Transverse colon (tissue), 4 donors: ENCODE results near the gene CTCF. TPM values are rescaled to one million over a fixed set of nuclear protein-coding genes. Genes with fewer than 3 reads are reported as not detected.
A peak's percentile ranks its signal among the peaks of the same experiment; 100 is the strongest.

Experiments
- DNase-seq: peaks from one replicate; pipeline ENCODE4 v3.0.0-alpha.2; 2019
- H3K27ac ChIP-seq, 4 donors: fragments of 200-600 bp; sonication (generic); 2 replicates each; pipeline ENCODE4 v1.5.1; 2016 to 2018; ENCODE audit warnings: inconsistent platforms in 4 of 4
- H3K27me3 ChIP-seq: fragments of 200-600 bp; sonication (generic); 2 replicates; pipeline ENCODE4 v1.5.1; 2017; ENCODE audit warnings: inconsistent platforms
- H3K36me3 ChIP-seq, 4 donors: fragments of 200-600 bp; sonication (generic); 2 replicates each; pipeline ENCODE4 v1.5.1; 2017 to 2019; ENCODE audit warnings: inconsistent platforms in 4 of 4
- H3K4me1 ChIP-seq, 4 donors: fragments of 200-600 bp; sonication (generic); 2 replicates each; pipeline ENCODE4 v1.5.1; 2017 to 2020; ENCODE audit warnings: inconsistent platforms in 4 of 4
- H3K4me3 ChIP-seq, 4 donors: fragments of 200-600 bp; sonication (generic); 1 replicate in 1 of 4; 2 replicates in 3 of 4; pipeline versions ENCODE4 v1.5.1 to v1.6.1; 2017 to 2019; ENCODE audit warnings: inconsistent platforms in 4 of 4
- H3K9me3 ChIP-seq, 2 donors: fragments of 200-600 bp; sonication (generic); 2 replicates each; pipeline ENCODE4 v1.5.1; 2017 to 2019; ENCODE audit warnings: inconsistent platforms in 2 of 2
- EP300 ChIP-seq: sonication (generic); formaldehyde crosslinking; IDR thresholded peaks from one replicate; pipeline ENCODE4 v1.6.1; 2017; ENCODE audit warnings: antibody characterized with exemption, low read depth
- POLR2A ChIP-seq: fragments of 450-650 bp; IDR thresholded peaks from one replicate; pipeline ENCODE4 v1.6.1; 2016; ENCODE audit warnings: antibody characterized with exemption, mild to moderate bottlenecking, moderate library complexity
- POLR2AphosphoS5 ChIP-seq, 3 donors: sonication (generic); formaldehyde crosslinking; IDR thresholded peaks; one replicate each; pipeline ENCODE4 v1.6.1; 2016; ENCODE audit warnings: antibody characterized with exemption in 3 of 3
- WGBS, 2 donors: methylation state at CpG; one replicate each; pipeline ENCODE4 v1.1.5; 2018; ENCODE audit warnings: low coverage in 1 of 2; 5-methylcytosine and 5-hydroxymethylcytosine counted together
- in situ Hi-C, 4 donors: fragments of 200-750 bp; cut with MboI; loops; one replicate each; pipeline versions ENCODE4 v1.15.0 to v1.15.1; 2017; ENCODE audit warnings: low sequenced_read_pairs in 3 of 4, low pct_ligation_motif_present in 1 of 4, low pct_unique_long_range_greater_than_20kb in 1 of 4
- intact Hi-C: fragments of 100-400 bp; cut with DNase I; formaldehyde crosslinking; loops from one replicate; pipeline ENCODE4 v1.15.1; 2023; ENCODE audit warnings: low total_unique reads
- total RNA-seq, 4 donors: library from RNA; depleted of rRNA; stranded (reverse); fragments of >200 nt; gene quantifications; one replicate each; pipeline ENCODE4 v1.1.0, GENCODE V29; 2016
- TF ChIP-seq, protein P1 (sequence below), 5 experiments: fragments of 200-600 bp in 3 of 5; fragments of 450-650 bp in 2 of 5; sonication (generic) in 3 of 5; IDR thresholded peaks; 1 replicate in 2 of 5; 2 replicates in 3 of 5; pipeline ENCODE4 v1.5.1; 2016 to 2017; ENCODE audit warnings: antibody characterized with exemption in 5 of 5, inconsistent platforms in 3 of 5, mild to moderate bottlenecking in 2 of 5, moderate library complexity in 1 of 5

The CTCF gene
- total RNA-seq, 4 donors from 2014 or later, result 40.0 to 46.8 (median 41.9) TPM

DNA sequence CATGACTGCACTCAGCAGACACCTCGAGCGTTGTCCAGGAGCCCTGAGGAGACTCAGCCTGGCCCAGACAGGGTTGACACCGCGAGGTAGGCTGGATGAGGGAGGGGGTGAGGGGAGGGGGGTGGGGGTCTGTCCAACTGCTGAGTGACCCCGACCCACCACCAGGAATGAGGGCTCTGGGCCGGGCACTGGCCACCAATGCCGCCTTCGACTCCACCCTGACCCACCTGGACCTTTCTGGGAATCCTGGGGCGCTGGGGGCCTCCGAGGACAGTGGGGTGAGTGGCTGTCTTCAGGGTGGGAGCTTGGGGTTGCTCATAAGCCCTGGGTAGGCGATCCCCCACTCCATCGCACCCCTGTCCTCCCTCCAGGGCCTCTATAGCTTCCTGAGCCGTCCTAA lies 85.4 kb downstream of the CTCF start:
- no peaks in the 10 kb centered on the region for H3K36me3 ChIP-seq
- no peak for TF ChIP-seq POLR2A
- no peak overlapping the region for H3K4me3 ChIP-seq
- no peaks in the 10 kb centered on the region for H3K9me3 ChIP-seq
- intact Hi-C loops (no loop called here), in situ Hi-C loops (loop anchor here in 1 of 4 donors (10.0 kb wide), 1 partner anchor 93 kb away; no protein-coding TSS in a partner anchor)
- DNase-seq, result no peak
- H3K4me1 ChIP-seq, result peaks cover 0 to 20% (median 11%) of the 10 kb centered on the region in 4 donors
- WGBS, 2 donors, result 74% methylated on average over 13 of the region's 13 CpGs; no CpG with 5 or more reads in 1 of the 2 donors
- peaks cover 90% of the 10 kb centered on the region for H3K27me3 ChIP-seq
- no peak overlapping the region for H3K27ac ChIP-seq

DNA sequence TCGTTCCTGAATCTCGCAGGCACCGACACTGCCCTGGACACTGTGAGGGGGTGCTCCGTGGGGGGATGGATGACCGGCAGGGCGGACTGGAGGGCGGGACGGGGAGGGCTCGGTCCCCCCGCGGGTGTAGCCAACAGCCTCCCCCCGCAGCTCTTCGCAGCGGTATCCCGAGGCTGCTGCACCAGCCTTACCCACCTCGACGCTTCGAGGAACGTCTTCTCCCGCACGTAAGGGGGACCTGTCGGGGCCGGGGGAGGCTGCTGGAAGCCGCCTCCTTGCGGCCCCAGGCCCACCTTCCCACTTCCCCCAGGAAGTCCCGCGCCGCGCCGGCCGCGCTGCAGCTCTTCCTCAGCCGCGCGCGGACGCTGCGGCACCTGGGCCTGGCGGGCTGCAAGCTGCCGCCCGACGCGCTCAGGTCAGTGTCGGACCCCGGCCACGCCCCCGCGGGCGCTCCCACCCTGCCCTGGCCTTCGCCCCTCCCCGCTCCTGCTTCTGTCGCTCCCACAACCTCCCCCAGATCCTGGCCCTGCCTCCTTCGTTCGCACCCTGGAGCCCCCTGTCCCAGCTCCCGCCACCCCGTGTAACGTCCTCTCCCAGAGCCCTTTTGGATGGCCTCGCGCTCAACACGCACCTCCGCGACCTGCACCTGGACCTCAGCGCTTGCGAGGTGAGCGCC lies 85.9 kb downstream of the CTCF start:
- 35% methylated on average over 62 of the region's 65 CpGs; no CpG with 5 or more reads in 1 of the 2 donors for WGBS, 2 donors
- H3K4me3 ChIP-seq, result no peak overlapping the region
- no peaks in the 10 kb centered on the region for H3K9me3 ChIP-seq
- DNase-seq, result no peak
- no peaks in the 10 kb centered on the region for H3K36me3 ChIP-seq
- TF ChIP-seq POLR2A, result no peak
- TF ChIP-seq EP300, result no peak
- TF ChIP-seq, protein P1, sequence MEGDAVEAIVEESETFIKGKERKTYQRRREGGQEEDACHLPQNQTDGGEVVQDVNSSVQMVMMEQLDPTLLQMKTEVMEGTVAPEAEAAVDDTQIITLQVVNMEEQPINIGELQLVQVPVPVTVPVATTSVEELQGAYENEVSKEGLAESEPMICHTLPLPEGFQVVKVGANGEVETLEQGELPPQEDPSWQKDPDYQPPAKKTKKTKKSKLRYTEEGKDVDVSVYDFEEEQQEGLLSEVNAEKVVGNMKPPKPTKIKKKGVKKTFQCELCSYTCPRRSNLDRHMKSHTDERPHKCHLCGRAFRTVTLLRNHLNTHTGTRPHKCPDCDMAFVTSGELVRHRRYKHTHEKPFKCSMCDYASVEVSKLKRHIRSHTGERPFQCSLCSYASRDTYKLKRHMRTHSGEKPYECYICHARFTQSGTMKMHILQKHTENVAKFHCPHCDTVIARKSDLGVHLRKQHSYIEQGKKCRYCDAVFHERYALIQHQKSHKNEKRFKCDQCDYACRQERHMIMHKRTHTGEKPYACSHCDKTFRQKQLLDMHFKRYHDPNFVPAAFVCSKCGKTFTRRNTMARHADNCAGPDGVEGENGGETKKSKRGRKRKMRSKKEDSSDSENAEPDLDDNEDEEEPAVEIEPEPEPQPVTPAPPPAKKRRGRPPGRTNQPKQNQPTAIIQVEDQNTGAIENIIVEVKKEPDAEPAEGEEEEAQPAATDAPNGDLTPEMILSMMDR (IDR thresholded peaks at IDR 0.05), result no peak
- no peak for TF ChIP-seq POLR2AphosphoS5 (IDR thresholded peaks at IDR 0.05)
- peaks cover 1 to 22% (median 13%) of the 10 kb centered on the region in 4 donors for H3K4me1 ChIP-seq
- H3K27me3 ChIP-seq, result peaks cover 95% of the 10 kb centered on the region
- in situ Hi-C loops, result loop anchor here in 1 of 4 donors (10.0 kb wide), 1 partner anchor 93 kb away; no protein-coding TSS in a partner anchor
- intact Hi-C loops, result no loop called here
- no peak overlapping the region for H3K27ac ChIP-seq

DNA sequence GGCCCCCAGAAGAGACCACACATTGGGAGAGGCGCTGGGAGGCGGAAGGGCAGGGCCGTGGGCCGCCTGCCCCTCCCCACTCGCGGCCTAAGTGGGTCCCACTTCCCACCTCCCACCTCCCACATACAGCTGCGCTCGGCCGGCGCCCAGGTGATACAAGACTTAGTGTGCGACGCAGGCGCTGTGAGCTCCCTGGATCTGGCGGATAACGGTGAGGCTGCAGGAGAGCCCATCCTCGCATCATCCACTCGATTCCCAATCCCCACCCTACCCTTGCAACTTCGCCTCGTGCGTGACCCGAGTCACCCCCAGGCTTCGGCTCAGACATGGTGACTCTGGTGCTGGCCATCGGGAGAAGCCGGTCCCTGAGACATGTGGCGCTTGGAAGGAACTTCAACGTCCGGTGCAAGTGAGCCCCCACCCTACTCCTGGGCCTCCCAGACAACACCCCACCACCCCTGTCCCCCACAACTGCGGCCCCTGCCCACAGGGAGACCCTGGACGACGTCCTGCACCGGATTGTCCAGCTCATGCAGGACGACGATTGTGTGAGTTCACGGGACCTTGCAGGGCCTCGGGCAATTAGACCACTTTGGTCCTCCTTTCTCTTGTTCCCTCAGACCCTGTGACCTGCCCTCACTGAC lies 86.6 kb downstream of the CTCF start:
- in situ Hi-C loops, result loop anchor here in 1 of 4 donors (10.0 kb wide), 1 partner anchor 94 kb away; no protein-coding TSS in a partner anchor
- intact Hi-C loops, result no loop called here
- Histone ChIP-seq H3K9me3 (no peaks in the 10 kb centered on the region), H3K4me3 (no peak overlapping the region), H3K4me1 (peaks cover 6 to 28% (median 18%) of the 10 kb centered on the region in 4 donors), H3K27me3 (peaks cover 99% of the 10 kb centered on the region), H3K27ac (no peak overlapping the region), H3K36me3 (no peaks in the 10 kb centered on the region)
- TF ChIP-seq EP300 (no peak), POLR2AphosphoS5 (IDR thresholded peaks at IDR 0.05) (no peak), POLR2A (no peak)
- TF ChIP-seq, protein P1 (IDR thresholded peaks at IDR 0.05), result no peak
- no peak for DNase-seq
- 69% methylated on average over 31 of the region's 35 CpGs; no CpG with 5 or more reads in 1 of the 2 donors for WGBS, 2 donors

DNA sequence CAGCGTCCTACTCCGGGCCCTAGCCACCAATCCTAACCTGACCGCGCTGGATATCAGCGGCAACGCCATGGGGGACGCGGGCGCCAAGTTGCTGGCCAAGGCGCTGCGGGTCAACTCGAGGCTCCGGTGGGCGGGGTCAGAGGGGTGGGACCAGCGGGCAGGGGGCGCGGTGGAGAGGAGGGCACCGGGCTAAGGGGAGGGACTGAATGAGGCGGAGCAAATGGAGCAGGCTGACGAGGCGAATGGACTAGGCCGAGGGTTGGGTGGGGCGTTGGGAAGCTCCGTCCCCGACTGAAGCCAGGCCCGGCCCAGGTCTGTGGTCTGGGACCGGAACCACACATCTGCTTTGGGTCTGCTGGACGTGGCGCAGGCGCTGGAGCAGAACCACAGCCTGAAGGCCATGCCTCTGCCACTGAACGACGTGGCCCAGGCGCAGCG lies 87.2 kb downstream of the CTCF start:
- Histone ChIP-seq H3K36me3 (no peaks in the 10 kb centered on the region), H3K27me3 (peaks cover 99% of the 10 kb centered on the region), H3K4me1 (peaks cover 6 to 26% (median 17%) of the 10 kb centered on the region in 4 donors), H3K9me3 (no peaks in the 10 kb centered on the region), H3K27ac (no peak overlapping the region), H3K4me3 (peak overlapping the region in 1 of 4 donors; percentile 4)
- no peak for TF ChIP-seq EP300
- intact Hi-C loops (no loop called here), in situ Hi-C loops (loop anchor here in 1 of 4 donors (10.0 kb wide), 1 partner anchor 95 kb away; no protein-coding TSS in a partner anchor)
- 44% methylated on average over 34 of the region's 34 CpGs; no CpG with 5 or more reads in 1 of the 2 donors for WGBS, 2 donors
- DNase-seq, result no peak

DNA sequence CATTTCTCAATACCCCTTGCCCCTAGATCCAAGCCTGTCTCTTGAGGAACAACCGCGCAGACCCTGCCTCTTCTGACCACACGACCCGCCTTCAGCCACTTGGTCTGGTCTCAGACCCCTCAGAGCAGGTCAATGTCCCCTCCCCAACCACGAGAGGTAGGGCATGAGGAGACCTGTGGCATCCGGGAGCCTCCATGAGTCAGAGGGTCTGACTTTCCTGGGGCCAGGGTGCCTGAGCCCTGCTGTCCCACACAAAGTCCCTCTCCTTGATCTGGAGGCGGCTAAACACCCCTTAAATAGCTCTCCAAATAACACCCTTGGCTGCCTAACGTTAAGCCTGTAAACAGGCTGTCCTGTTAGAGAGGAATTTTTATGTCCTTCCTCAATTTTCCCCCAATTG lies 87.7 kb downstream of the CTCF start:
- TF ChIP-seq POLR2AphosphoS5 (IDR thresholded peaks at IDR 0.05) (no peak), POLR2A (no peak), EP300 (no peak)
- TF ChIP-seq, protein P1 (IDR thresholded peaks at IDR 0.05), result no peak
- 17 to 69% methylated on average over 1 to 8 of the region's 8 CpGs for WGBS, 2 donors
- H3K36me3 ChIP-seq, result no peaks in the 10 kb centered on the region
- H3K27ac ChIP-seq, result no peak overlapping the region
- DNase-seq, result no peak
- peaks cover 6 to 21% (median 12%) of the 10 kb centered on the region in 4 donors for H3K4me1 ChIP-seq
- no peak overlapping the region for H3K4me3 ChIP-seq
- no peaks in the 10 kb centered on the region for H3K9me3 ChIP-seq
- H3K27me3 ChIP-seq, result peaks cover 99% of the 10 kb centered on the region
- in situ Hi-C loops, result loop anchor here in 2 of 4 donors (25.0 kb wide), 1 partner anchor 88 kb away; the partner anchor contains the start of gene CTCF (in 2 of the 2)
- intact Hi-C loops, result no loop called here
